ENCODE data around the gene GCC2.

GRCh38 chr2:108454440-108454839 is 5.4 kb downstream of the GCC2 start:
- TF ChIP-seq, protein P1, sequence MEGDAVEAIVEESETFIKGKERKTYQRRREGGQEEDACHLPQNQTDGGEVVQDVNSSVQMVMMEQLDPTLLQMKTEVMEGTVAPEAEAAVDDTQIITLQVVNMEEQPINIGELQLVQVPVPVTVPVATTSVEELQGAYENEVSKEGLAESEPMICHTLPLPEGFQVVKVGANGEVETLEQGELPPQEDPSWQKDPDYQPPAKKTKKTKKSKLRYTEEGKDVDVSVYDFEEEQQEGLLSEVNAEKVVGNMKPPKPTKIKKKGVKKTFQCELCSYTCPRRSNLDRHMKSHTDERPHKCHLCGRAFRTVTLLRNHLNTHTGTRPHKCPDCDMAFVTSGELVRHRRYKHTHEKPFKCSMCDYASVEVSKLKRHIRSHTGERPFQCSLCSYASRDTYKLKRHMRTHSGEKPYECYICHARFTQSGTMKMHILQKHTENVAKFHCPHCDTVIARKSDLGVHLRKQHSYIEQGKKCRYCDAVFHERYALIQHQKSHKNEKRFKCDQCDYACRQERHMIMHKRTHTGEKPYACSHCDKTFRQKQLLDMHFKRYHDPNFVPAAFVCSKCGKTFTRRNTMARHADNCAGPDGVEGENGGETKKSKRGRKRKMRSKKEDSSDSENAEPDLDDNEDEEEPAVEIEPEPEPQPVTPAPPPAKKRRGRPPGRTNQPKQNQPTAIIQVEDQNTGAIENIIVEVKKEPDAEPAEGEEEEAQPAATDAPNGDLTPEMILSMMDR (IDR thresholded peaks at IDR 0.05; ENCODE audit: low read depth, low read length): no peak
- TF ChIP-seq EZH2phosphoT487 (IDR thresholded peaks at IDR 0.05; ENCODE audit: low read depth): no peak

All from OCI-LY3 (cell line).